GM12878 (cell line): ENCODE data around the gene CSDE1. TPM values are rescaled to one million over a fixed set of nuclear protein-coding genes. Genes with fewer than 3 reads are reported as not detected.

Source experiments
- ATF2 ChIP-seq: IDR thresholded peaks from 2 replicates; pipeline ENCODE4 v1.6.1; 2012; ENCODE audit warnings: low read length, inconsistent platforms
- BMI1 ChIP-seq: fragments of 450-650 bp; IDR thresholded peaks from 2 replicates; pipeline ENCODE4 v1.6.1; 2016; ENCODE audit warnings: mild to moderate bottlenecking, moderate library complexity, borderline replicate concordance
- CUX1 ChIP-seq: IDR thresholded peaks from 2 replicates; pipeline ENCODE4 v1.6.1; 2012; ENCODE audit warnings: improper control_type of control experiment, low read depth, low read length; ENCODE audit not compliant: insufficient replicate concordance
- E2F8 ChIP-seq: fragments of 450-650 bp; IDR thresholded peaks from 2 replicates; pipeline ENCODE4 v1.6.1; 2018; ENCODE audit warnings: mild to moderate bottlenecking, low read depth, moderate library complexity; ENCODE audit not compliant: partially characterized antibody
- EGR1 ChIP-seq, 2 experiments: IDR thresholded peaks; 1 replicate in 1 of 2; 2 replicates in 1 of 2; pipeline ENCODE4 v1.6.1; 2011 to 2012; ENCODE audit warnings: low read depth in 2 of 2, low read length in 2 of 2, borderline replicate concordance in 1 of 2, mild to moderate bottlenecking in 1 of 2, moderate library complexity in 1 of 2
- FOXK2 ChIP-seq: fragments of 450-650 bp; IDR thresholded peaks from 2 replicates; pipeline ENCODE4 v1.6.1; 2017; ENCODE audit warnings: mild to moderate bottlenecking, moderate library complexity
- FOXM1 ChIP-seq: IDR thresholded peaks from 2 replicates; pipeline ENCODE4 v1.6.1; 2012; ENCODE audit warnings: low read depth, mild to moderate bottlenecking, inconsistent platforms, low read length, moderate library complexity
- GABPA ChIP-seq: IDR thresholded peaks from 2 replicates; pipeline ENCODE4 v1.6.1; 2014; ENCODE audit warnings: antibody characterized with exemption, low read depth, mild to moderate bottlenecking, inconsistent platforms
- GATAD2B ChIP-seq: fragments of 450-650 bp; conservative IDR thresholded peaks from 2 replicates; pipeline ENCODE4 v1.6.1; 2017; ENCODE audit warnings: low read depth, mild to moderate bottlenecking, moderate library complexity
- JUNB ChIP-seq: IDR thresholded peaks from 2 replicates; pipeline ENCODE4 v1.6.1; 2016; ENCODE audit warnings: antibody characterized with exemption, mild to moderate bottlenecking
- MLLT1 ChIP-seq: fragments of 450-650 bp; IDR thresholded peaks from 2 replicates; pipeline ENCODE4 v1.6.1; 2016; ENCODE audit warnings: mild to moderate bottlenecking
- NFXL1 ChIP-seq: fragments of 450-650 bp; IDR thresholded peaks from 2 replicates; pipeline ENCODE4 v1.6.1; 2017; ENCODE audit warnings: antibody characterized with exemption, mild to moderate bottlenecking, borderline replicate concordance
- NR2C2 ChIP-seq: IDR thresholded peaks from 2 replicates; pipeline ENCODE4 v1.6.1; 2011; ENCODE audit warnings: borderline replicate concordance, low read depth; ENCODE audit not compliant: control insufficient read depth, insufficient read length
- POLR2A ChIP-seq: IDR thresholded peaks from 2 replicates; pipeline ENCODE4 v1.6.1; 2011; ENCODE audit warnings: low read depth, mild to moderate bottlenecking, low read length
- RB1 ChIP-seq: fragments of 450-650 bp; formaldehyde crosslinking; IDR thresholded peaks from 2 replicates; pipeline ENCODE4 v1.6.1; 2017; ENCODE audit warnings: mild to moderate bottlenecking, borderline replicate concordance
- SUZ12 ChIP-seq: fragments of 200-600 bp; sonication (generic); IDR thresholded peaks from one replicate; pipeline ENCODE4 v1.6.1; 2018; ENCODE audit warnings: antibody characterized with exemption, mild to moderate bottlenecking; ENCODE audit not compliant: unreplicated experiment
- TARDBP ChIP-seq: IDR thresholded peaks from 2 replicates; pipeline ENCODE4 v1.6.1; 2016; ENCODE audit warnings: borderline replicate concordance
- YBX1 ChIP-seq: fragments of 450-650 bp; IDR thresholded peaks from 2 replicates; pipeline ENCODE4 v1.6.1; 2016; ENCODE audit warnings: antibody characterized with exemption
- ZNF274 ChIP-seq: IDR thresholded peaks from one replicate; pipeline ENCODE4 v1.8.0; 2011; ENCODE audit not compliant: insufficient read length, insufficient read depth
- polyA plus RNA-seq, 11 experiments: library from polyadenylated mRNA; depleted of rRNA in 4 of 11; unstranded in 6 of 11; stranded (reverse) in 5 of 11; fragments of >200 nt; fragmentation: Nextera tagmentation in 4 of 11; fragmentation: Illumina TruSeq in 1 of 11; extraction: Ambion mirVana in 4 of 11; extraction: Trizol in 1 of 11; gene quantifications; 1 replicate in 1 of 11; 2 replicates in 10 of 11; pipeline versions ENCODE4 v1.2.1 to v1.2.3, GENCODE V29; 2011 to 2016; ENCODE audit warnings: inconsistent platforms in 2 of 11, missing spikeins in 2 of 11, low read depth in 1 of 11
- total RNA-seq, 4 experiments: library from RNA; depleted of rRNA in 3 of 4; stranded (reverse); fragments of >200 nt in 3 of 4; fragmentation: Illumina TruSeq in 1 of 4; extraction: Trizol in 1 of 4; gene quantifications; 2 replicates each; pipeline versions ENCODE4 v1.2.1 to v1.2.3, GENCODE V29; 2013 to 2021

CSDE1 gene
- total and polyA plus RNA-seq, 10 of the 15 experiments (the other 5 are each of a cell fraction or from before 2014, with no cell fraction given): 130 to 390 (median 246) TPM

GRCh38 chr1:114716304-114717170, 41.2 kb downstream of the CSDE1 start, which contains the start of gene NRAS (continued):
- no peak; the same call in 1 of the 2 replicates for TF ChIP-seq BMI1
- no peak for TF ChIP-seq EGR1 (IDR thresholded peaks at IDR 0.05; ENCODE audit: borderline replicate concordance in 1 of 2, low read depth in 2 of 2, low read length in 2 of 2)
- peak; percentile 84 for TF ChIP-seq E2F8
- TF ChIP-seq ZNF274: no peak
- TF ChIP-seq SUZ12: no peak
- peak; percentile 82 for TF ChIP-seq GABPA
- TF ChIP-seq FOXM1: no peak; the same call in 1 of the 2 replicates
- TF ChIP-seq TARDBP: no peak; the same call in 1 of the 2 replicates
- peak; percentile 72 for TF ChIP-seq ATF2
- TF ChIP-seq YBX1: no peak
- TF ChIP-seq FOXK2: no peak; the same call in none of the 2 replicates
- TF ChIP-seq RB1: no peak; the same call in 1 of the 2 replicates
- no peak for TF ChIP-seq NFXL1
- TF ChIP-seq NR2C2: no peak
- peak; percentile 75 for TF ChIP-seq MLLT1
- 0 out of 2 replicates have a peak, but pooled peaks have one; percentile 9 for TF ChIP-seq JUNB
- no peak for TF ChIP-seq CUX1
- TF ChIP-seq GATAD2B: peak; percentile 64; the same call in 1 of the 2 replicates
- TF ChIP-seq POLR2A: peak; percentile 85
